ENCODE data around the gene NUF2. TPM values are rescaled to one million over a fixed set of nuclear protein-coding genes. Genes with fewer than 3 reads are reported as not detected.

The NUF2 gene
- total and polyA plus RNA-seq, 2 of the 4 experiments (the other 2 are of a cell fraction), result 13.0 to 18.5 TPM

GRCh38 chr1:163295949-163296348 lies 25.8 kb upstream of the NUF2 start:
- H3K4me1 ChIP-seq (ENCODE audit: control insufficient read depth, insufficient read depth, low read length), result peaks cover 6% of the 10 kb centered on the region
- no peak overlapping the region for H2BK15ac ChIP-seq (ENCODE audit: low read depth, low read length)
- H2AK9ac ChIP-seq (replicated peaks; ENCODE audit: low read depth, low read length, poor library complexity), result no peak overlapping the region
- peak overlapping the region; percentile 84; the same call in 1 of the 2 replicates for H3K18ac ChIP-seq (ENCODE audit: low read depth, low read length)
- ATAC-seq (ENCODE audit: low read depth) (peak; percentile 81), DNase-seq (peak; percentile 60)
- no peaks in the 10 kb centered on the region for H3K9me3 ChIP-seq (ENCODE audit: control insufficient read depth, insufficient read depth, low read length)
- no peak overlapping the region for H2AFZ ChIP-seq (replicated peaks; ENCODE audit: low read length, poor library complexity)
- dilution Hi-C loops (cut with HindIII; ENCODE audit: low sequenced_read_pairs, unreplicated experiment), result no loop called here
- no peak overlapping the region for H3K4me2 ChIP-seq (ENCODE audit: low read depth, low read length)
- TF ChIP-seq CEBPB (IDR thresholded peaks at IDR 0.05; ENCODE audit: low read depth, low read length) (peak; percentile 92), FOS (IDR thresholded peaks at IDR 0.05; ENCODE audit: low read depth, low read length) (peak; percentile 56; the same call in 1 of the 2 replicates), BHLHE40 (IDR thresholded peaks at IDR 0.05; ENCODE audit: low read depth, low read length) (no peak)
- H2BK5ac ChIP-seq (ENCODE audit: low read depth, low read length, poor library complexity, severe bottlenecking), result no peak overlapping the region
- H3K36me3 ChIP-seq (ENCODE audit: control insufficient read depth, insufficient read depth, low read length), result no peaks in the 10 kb centered on the region
- no peak overlapping the region for H4K91ac ChIP-seq (ENCODE audit: insufficient read depth, low read depth, low read length)
- no peak overlapping the region for H3K4me3 ChIP-seq (ENCODE audit: insufficient read depth, low read depth, low read length)
- H3K56ac ChIP-seq (ENCODE audit: extremely low read depth, insufficient read depth, low read length), result no peak overlapping the region
- BruUV-seq (replicated peaks), result no TSS peak
- no peaks in the 10 kb centered on the region for H4K20me1 ChIP-seq (ENCODE audit: insufficient read depth, low read length)
- H3K23ac ChIP-seq (ENCODE audit: low read depth, low read length), result no peak overlapping the region
- in situ Hi-C loops (cut with MboI; ENCODE audit: low sequenced_read_pairs), result no loop called here
- no peak overlapping the region for H3K14ac ChIP-seq (replicated peaks; ENCODE audit: low read depth, low read length)
- ChIA-PET POLR2A (ENCODE audit: unreplicated experiment) (no interaction called here), CTCF (interaction anchor here (1.7 kb wide), 1 partner anchor 109 kb away, joined by 3 read pairs; no protein-coding TSS in a partner anchor)
- WGBS, 2 experiments (ENCODE audit: extremely low coverage in 2 of 2, insufficient read length in 1 of 2), result no CpG with 5 or more reads among the region's 2 CpGs
- no peak overlapping the region for H4K5ac ChIP-seq (ENCODE audit: low read depth, low read length)
- intact Hi-C loops (cut with micrococcal nuclease), result no loop called here
- H2AK5ac ChIP-seq (ENCODE audit: low read depth, low read length), result no peak overlapping the region
- no peaks in the 10 kb centered on the region for H3K79me1 ChIP-seq (ENCODE audit: low read depth in 1 of 2, low read length in 2 of 2)
- H2BK120ac ChIP-seq (ENCODE audit: low read depth, low read length), result no peak overlapping the region
- no peak overlapping the region for H3K9ac ChIP-seq (ENCODE audit: low read depth, low read length)
- no peak overlapping the region for H3K27ac ChIP-seq (ENCODE audit: insufficient read depth, low read length)
- no peaks in the 10 kb centered on the region for H3K27me3 ChIP-seq (ENCODE audit: control insufficient read depth, insufficient read depth, low read length)
- no peak overlapping the region for H2BK20ac ChIP-seq (ENCODE audit: low read depth, low read length)
- no peak overlapping the region for H3K4ac ChIP-seq (ENCODE audit: low read depth, low read length)
- H4K8ac ChIP-seq (ENCODE audit: low read depth in 2 of 2, low read length in 2 of 2), result no peak overlapping the region
- H3K9me1 ChIP-seq (ENCODE audit: insufficient read depth, low read length), result no peaks in the 10 kb centered on the region
